Body of pancreas (tissue), 4 donors: ENCODE results near the gene AP3D1. TPM values are rescaled to one million over a fixed set of nuclear protein-coding genes. Genes with fewer than 3 reads are reported as not detected.

ENCODE experiments used
- ATAC-seq: fragments of 150-250 bp; one replicate; pipeline ENCODE4 v1.9.1; 2016
- DNase-seq, 4 donors: peaks; one replicate each; pipeline ENCODE4 v3.0.0-alpha.2; 2019
- H3K27ac ChIP-seq, 4 donors: fragments of 200-600 bp; sonication (generic); 1 replicate in 3 of 4; 2 replicates in 1 of 4; pipeline versions ENCODE4 v1.5.1 to v1.6.1; 2016 to 2019; ENCODE audit warnings: mild to moderate bottlenecking in 1 of 4, mixed read lengths in 1 of 4, moderate library complexity in 1 of 4
- H3K27me3 ChIP-seq, 2 donors: fragments of 200-600 bp; sonication (generic); one replicate each; pipeline ENCODE4 v1.6.0; 2016; ENCODE audit warnings: mild to moderate bottlenecking in 1 of 2
- H3K36me3 ChIP-seq, 2 donors: fragments of 200-600 bp; sonication (generic); replicated peaks in 1 of 2; 2 replicates each; pipeline ENCODE4 v1.5.1; 2016; ENCODE audit warnings: low read depth in 2 of 2; ENCODE audit not compliant: insufficient read depth in 1 of 2
- H3K4me1 ChIP-seq: fragments of 200-600 bp; sonication (generic); one replicate; pipeline ENCODE4 v1.6.0; 2016
- H3K4me3 ChIP-seq, 2 donors: fragments of 200-600 bp; sonication (generic); 1 replicate in 1 of 2; 2 replicates in 1 of 2; pipeline ENCODE4 v1.5.1; 2016 to 2019
- H3K9me3 ChIP-seq, 3 donors: fragments of 200-600 bp; sonication (generic); 1 replicate in 2 of 3; 2 replicates in 1 of 3; pipeline ENCODE4 v1.5.1; 2016
- POLR2A ChIP-seq, 3 donors: fragments of 450-650 bp; IDR thresholded peaks; one replicate each; pipeline ENCODE4 v1.6.1; 2016; ENCODE audit warnings: antibody characterized with exemption in 3 of 3, mild to moderate bottlenecking in 2 of 3
- WGBS, 2 donors: methylation state at CpG; one replicate each; pipeline ENCODE4 v1.1.5; 2017; 5-methylcytosine and 5-hydroxymethylcytosine counted together
- intact Hi-C: fragments of 100-400 bp; cut with DNase I; formaldehyde crosslinking; loops from one replicate; pipeline ENCODE4 v1.15.1; 2023
- total RNA-seq, 2 donors: library from RNA; depleted of rRNA; stranded (reverse); fragments of >200 nt; gene quantifications; one replicate each; pipeline ENCODE4 v1.1.0, GENCODE V29; 2016
- TF ChIP-seq, protein P1 (sequence below), 7 experiments: fragments of 450-650 bp in 4 of 7; fragments of 200-600 bp in 3 of 7; sonication (generic) in 3 of 7; IDR thresholded peaks; one replicate each; pipeline ENCODE4 v1.5.1; 2016 to 2019; ENCODE audit warnings: antibody characterized with exemption in 7 of 7

Gene AP3D1
- total RNA-seq, 2 donors from 2014 or later = 77.0 to 124 TPM

DNA sequence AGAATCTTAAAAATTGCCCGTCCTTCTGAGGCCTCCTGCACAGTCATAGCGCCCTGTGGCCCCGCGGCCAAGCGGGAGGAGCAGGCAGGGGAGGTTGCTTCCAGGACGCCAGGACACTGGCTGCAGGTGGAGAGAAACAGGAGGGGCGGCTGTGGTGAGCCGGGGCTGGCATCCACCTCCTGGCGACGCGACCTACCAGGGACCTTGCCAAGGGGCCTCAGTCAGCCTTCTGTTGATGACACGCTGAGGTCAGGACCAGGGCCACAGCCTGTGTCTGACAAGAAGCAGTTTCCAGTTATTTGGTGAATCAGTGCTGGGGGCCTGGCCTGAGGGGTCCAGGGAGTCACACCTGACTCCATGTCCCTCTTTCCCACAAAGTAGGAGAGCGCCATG lies 87.0 kb downstream of the AP3D1 start:
- no peaks in the 10 kb centered on the region for H3K27me3 ChIP-seq
- no peak for ATAC-seq
- TF ChIP-seq, protein P1, sequence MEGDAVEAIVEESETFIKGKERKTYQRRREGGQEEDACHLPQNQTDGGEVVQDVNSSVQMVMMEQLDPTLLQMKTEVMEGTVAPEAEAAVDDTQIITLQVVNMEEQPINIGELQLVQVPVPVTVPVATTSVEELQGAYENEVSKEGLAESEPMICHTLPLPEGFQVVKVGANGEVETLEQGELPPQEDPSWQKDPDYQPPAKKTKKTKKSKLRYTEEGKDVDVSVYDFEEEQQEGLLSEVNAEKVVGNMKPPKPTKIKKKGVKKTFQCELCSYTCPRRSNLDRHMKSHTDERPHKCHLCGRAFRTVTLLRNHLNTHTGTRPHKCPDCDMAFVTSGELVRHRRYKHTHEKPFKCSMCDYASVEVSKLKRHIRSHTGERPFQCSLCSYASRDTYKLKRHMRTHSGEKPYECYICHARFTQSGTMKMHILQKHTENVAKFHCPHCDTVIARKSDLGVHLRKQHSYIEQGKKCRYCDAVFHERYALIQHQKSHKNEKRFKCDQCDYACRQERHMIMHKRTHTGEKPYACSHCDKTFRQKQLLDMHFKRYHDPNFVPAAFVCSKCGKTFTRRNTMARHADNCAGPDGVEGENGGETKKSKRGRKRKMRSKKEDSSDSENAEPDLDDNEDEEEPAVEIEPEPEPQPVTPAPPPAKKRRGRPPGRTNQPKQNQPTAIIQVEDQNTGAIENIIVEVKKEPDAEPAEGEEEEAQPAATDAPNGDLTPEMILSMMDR (IDR thresholded peaks at IDR 0.05) = no peak
- no peak for TF ChIP-seq POLR2A (IDR thresholded peaks at IDR 0.05)
- H3K4me3 ChIP-seq = no peak overlapping the region
- 75 to 80% methylated on average over 8 to 13 of the region's 13 CpGs for WGBS, 2 donors
- no peak for DNase-seq
- H3K27ac ChIP-seq = peak overlapping the region in 1 of 4 donors; percentile 64
- peaks cover 31% of the 10 kb centered on the region for H3K4me1 ChIP-seq
- H3K36me3 ChIP-seq = no peaks in the 10 kb centered on the region
- intact Hi-C loops = no loop called here
- H3K9me3 ChIP-seq = no peaks in the 10 kb centered on the region

DNA sequence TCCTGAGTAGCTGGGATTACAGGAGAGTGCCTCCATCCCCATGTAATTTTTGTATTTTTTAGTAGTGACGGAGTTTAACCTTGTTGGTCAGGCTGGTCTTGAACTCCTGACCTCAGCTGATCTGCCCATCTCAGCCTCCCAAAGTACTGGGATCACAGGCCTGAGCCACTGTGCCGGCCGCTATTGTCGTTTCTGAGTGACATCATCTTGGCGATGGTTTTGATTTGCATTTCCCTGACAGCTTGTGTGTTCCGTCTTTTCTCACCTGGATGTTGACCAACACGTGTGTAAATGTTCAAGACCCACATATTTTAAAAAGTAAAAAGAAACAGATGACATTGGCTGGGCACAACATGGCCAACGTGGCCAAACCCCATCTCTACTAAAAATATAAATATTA lies 87.5 kb downstream of the AP3D1 start:
- H3K4me1 ChIP-seq = peaks cover 32% of the 10 kb centered on the region
- intact Hi-C loops = no loop called here
- H3K4me3 ChIP-seq = no peak overlapping the region
- no peak overlapping the region for H3K27ac ChIP-seq
- DNase-seq = no peak
- WGBS, 2 donors = 84 to 87% methylated on average over 8 of the region's 8 CpGs
- TF ChIP-seq, protein P1 (IDR thresholded peaks at IDR 0.05) = no peak
- TF ChIP-seq POLR2A (IDR thresholded peaks at IDR 0.05) = no peak
- no peak for ATAC-seq
- H3K36me3 ChIP-seq = no peaks in the 10 kb centered on the region
- no peaks in the 10 kb centered on the region for H3K27me3 ChIP-seq
- no peaks in the 10 kb centered on the region for H3K9me3 ChIP-seq

DNA sequence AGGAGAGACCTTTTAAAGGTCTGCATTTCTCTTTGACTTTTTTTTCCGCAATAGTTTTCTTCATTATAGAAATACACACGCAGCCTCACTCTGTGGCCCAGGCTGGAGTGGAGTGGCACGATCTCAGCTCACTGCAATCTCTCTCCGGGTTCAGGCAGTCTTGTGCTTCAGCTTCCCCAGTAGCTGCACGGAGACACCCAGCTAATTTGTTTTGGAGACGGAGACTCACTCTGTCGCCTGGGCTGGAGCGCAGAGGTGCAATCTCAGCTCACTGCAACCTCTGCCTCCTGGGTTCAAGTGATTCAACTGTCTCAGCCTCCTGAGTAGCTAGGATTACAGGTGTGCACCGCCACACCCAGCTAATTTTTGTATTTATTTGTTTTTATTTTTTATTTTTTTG lies 88.6 kb downstream of the AP3D1 start:
- TF ChIP-seq POLR2A (IDR thresholded peaks at IDR 0.05) = no peak
- TF ChIP-seq, protein P1 (IDR thresholded peaks at IDR 0.05) = no peak

GRCh38 chr19:2062389-2062729 lies 89.0 kb downstream of the AP3D1 start:
- WGBS, 2 donors = 70 to 96% methylated on average over 5 to 9 of the region's 10 CpGs
- peaks cover 44% of the 10 kb centered on the region for H3K4me1 ChIP-seq
- intact Hi-C loops = no loop called here

More for the DNA sequence above, 88.6 kb downstream of the AP3D1 start:
- DNase-seq (no peak), ATAC-seq (no peak)
- Histone ChIP-seq H3K36me3 (no peaks in the 10 kb centered on the region), H3K9me3 (no peaks in the 10 kb centered on the region), H3K27me3 (no peaks in the 10 kb centered on the region), H3K27ac (peak overlapping the region in 1 of 4 donors; percentile 100), H3K4me3 (no peak overlapping the region), H3K4me1 (peaks cover 40% of the 10 kb centered on the region)
- 92 to 94% methylated on average over 9 of the region's 9 CpGs for WGBS, 2 donors
- intact Hi-C loops = no loop called here

More at GRCh38 chr19:2062389-2062729, 89.0 kb downstream of the AP3D1 start:
- DNase-seq (no peak), ATAC-seq (no peak)
- Histone ChIP-seq H3K4me3 (no peak overlapping the region), H3K36me3 (no peaks in the 10 kb centered on the region), H3K27ac (peak overlapping the region; percentile 12 to 100 (median 96)), H3K27me3 (no peaks in the 10 kb centered on the region), H3K9me3 (no peaks in the 10 kb centered on the region)
- TF ChIP-seq POLR2A (IDR thresholded peaks at IDR 0.05) = no peak
- TF ChIP-seq, protein P1 (IDR thresholded peaks at IDR 0.05) = no peak
